ENCODE measurements around the gene CERT1.
"Not testable (repeated sequence)": the region's sequence is repeated elsewhere in the genome, so short reads cannot be mapped to it uniquely, and the experiment has no call there.

Gene CERT1

GRCh38 chr5:75534734-75535133, 23.3 kb upstream of the CERT1 start:
- TF ChIP-seq CTCF (IDR thresholded peaks at IDR 0.05; ENCODE audit: low read depth, low read length, missing control alignments), result no peak
- no peak overlapping the region for H3K4me3 ChIP-seq (replicated peaks; ENCODE audit: low read depth, low read length)
- DNase-seq (ENCODE audit: extremely low read depth, low read depth), result no peak

GRCh38 chr5:75533716-75534115, 22.3 kb upstream of the CERT1 start:
- not testable (repeated sequence) for H3K4me3 ChIP-seq (replicated peaks; ENCODE audit: low read depth, low read length)

GRCh38 chr5:75532190-75532589, 20.8 kb upstream of the CERT1 start:
- TF ChIP-seq CTCF (IDR thresholded peaks at IDR 0.05; ENCODE audit: low read depth, low read length, missing control alignments), result no peak
- no peak for DNase-seq (ENCODE audit: extremely low read depth, low read depth)
- no peak overlapping the region for H3K4me3 ChIP-seq (replicated peaks; ENCODE audit: low read depth, low read length)

More at GRCh38 chr5:75533716-75534115, 22.3 kb upstream of the CERT1 start:
- DNase-seq (ENCODE audit: extremely low read depth, low read depth), result not testable (repeated sequence)

- DNase-seq (ENCODE audit: extremely low read depth, low read depth), result no peak
- no peak for TF ChIP-seq CTCF (IDR thresholded peaks at IDR 0.05; ENCODE audit: low read depth, low read length, missing control alignments)
- no peak overlapping the region for H3K4me3 ChIP-seq (replicated peaks; ENCODE audit: low read depth, low read length)
Measured at GRCh38 chr5:75529185-75529584, 17.8 kb upstream of the CERT1 start.

GRCh38 chr5:75526070-75526469, 14.6 kb upstream of the CERT1 start:
- no peak for DNase-seq (ENCODE audit: extremely low read depth, low read depth)
- H3K4me3 ChIP-seq (replicated peaks; ENCODE audit: low read depth, low read length), result no peak overlapping the region
- no peak for TF ChIP-seq CTCF (IDR thresholded peaks at IDR 0.05; ENCODE audit: low read depth, low read length, missing control alignments)

GRCh38 chr5:75525344-75525743, 13.9 kb upstream of the CERT1 start:
- no peak for TF ChIP-seq CTCF (IDR thresholded peaks at IDR 0.05; ENCODE audit: low read depth, low read length, missing control alignments)
- DNase-seq (ENCODE audit: extremely low read depth, low read depth), result no peak
- H3K4me3 ChIP-seq (replicated peaks; ENCODE audit: low read depth, low read length), result no peak overlapping the region

GRCh38 chr5:75524591-75524990, 13.2 kb upstream of the CERT1 start:
- DNase-seq (ENCODE audit: extremely low read depth, low read depth), result no peak
- no peak for TF ChIP-seq CTCF (IDR thresholded peaks at IDR 0.05; ENCODE audit: low read depth, low read length, missing control alignments)
- no peak overlapping the region for H3K4me3 ChIP-seq (replicated peaks; ENCODE audit: low read depth, low read length)
